CD4-positive, alpha-beta T cell (primary cell): ENCODE measurements around the gene KAT2B. TPM values are rescaled to one million over a fixed set of nuclear protein-coding genes. Genes with fewer than 3 reads are reported as not detected.

Experiments used
- ATAC-seq: fragments of 200-7000 bp; cut with Tn5 transposase; one replicate; pipeline ENCODE4 v1.10.0; 2022; ENCODE audit warnings: mild to moderate bottlenecking; ENCODE audit not compliant: poor library complexity
- CTCF ChIA-PET: fragments of 350-600 bp; sonication (Branson Sonifier 250); formaldehyde crosslinking; loops from one replicate; lab custom pipeline; 2021; ENCODE audit warnings: antibody characterized with exemption, inconsistent platforms; lab: Charles Lee
- POLR2A ChIA-PET: fragments of 350-600 bp; sonication (Branson Sonifier 250); formaldehyde crosslinking; loops from one replicate; lab custom pipeline; 2021; ENCODE audit warnings: antibody characterized with exemption, inconsistent platforms; lab: Charles Lee
- DNase-seq, 14 experiments: peaks; one replicate each; pipeline ENCODE4 v3.0.0-alpha.2; 2013 to 2020; ENCODE audit warnings: mixed read lengths in 2 of 14
- H3K27ac ChIP-seq, 2 donors: one replicate each; pipeline versions ENCODE4 v1.5.1 to v1.7.0; 2013; ENCODE audit warnings: low read length in 2 of 2, low read depth in 1 of 2, mild to moderate bottlenecking in 1 of 2
- H3K27me3 ChIP-seq, 2 experiments: 1 replicate in 1 of 2; 2 replicates in 1 of 2; pipeline versions ENCODE4 v1.6.1 to v1.7.0; 2013; ENCODE audit warnings: low read length in 2 of 2, control low read depth in 1 of 2, mild to moderate bottlenecking in 1 of 2, moderate library complexity in 1 of 2; ENCODE audit not compliant: insufficient read depth in 2 of 2, control insufficient read depth in 1 of 2
- H3K36me3 ChIP-seq: one replicate; pipeline ENCODE4 v1.6.1; 2013; ENCODE audit warnings: low read length, control low read depth; ENCODE audit not compliant: insufficient read depth
- H3K4me1 ChIP-seq: one replicate; pipeline ENCODE4 v1.6.1; 2013; ENCODE audit warnings: low read length, control low read depth; ENCODE audit not compliant: insufficient read depth
- H3K4me3 ChIP-seq: one replicate; pipeline ENCODE4 v1.5.1; 2013; ENCODE audit warnings: mild to moderate bottlenecking, low read length, moderate library complexity
- H3K9me3 ChIP-seq, 2 experiments: 1 replicate in 1 of 2; 2 replicates in 1 of 2; pipeline versions ENCODE4 v1.6.1 to v1.7.0; 2013; ENCODE audit warnings: low read length in 2 of 2, mild to moderate bottlenecking in 2 of 2, control low read depth in 1 of 2, moderate library complexity in 1 of 2; ENCODE audit not compliant: control insufficient read depth in 1 of 2, insufficient read depth in 1 of 2
- H3K27ac Mint-ChIP-seq: one replicate; pipeline ENCODE4 v1.8.0; 2020; ENCODE audit warnings: mixed read lengths
- H3K27me3 Mint-ChIP-seq: one replicate; pipeline ENCODE4 v1.8.0; 2021; ENCODE audit warnings: mixed read lengths
- H3K36me3 Mint-ChIP-seq: one replicate; pipeline ENCODE4 v1.8.0; 2021; ENCODE audit warnings: low read depth, mixed read lengths
- H3K4me1 Mint-ChIP-seq: one replicate; pipeline ENCODE4 v1.8.0; 2021; ENCODE audit warnings: low read depth, mixed read lengths
- H3K4me3 Mint-ChIP-seq: one replicate; pipeline ENCODE4 v1.8.0; 2020; ENCODE audit warnings: mild to moderate bottlenecking, mixed read lengths
- H3K9me3 Mint-ChIP-seq: one replicate; pipeline ENCODE4 v1.8.0; 2020; ENCODE audit warnings: mixed read lengths
- CTCF ChIP-seq: fragments of 200-600 bp; IDR thresholded peaks from one replicate; pipeline ENCODE4 v1.8.0; 2022; ENCODE audit warnings: antibody characterized with exemption, mild to moderate bottlenecking
- intact Hi-C, 2 experiments: fragments of 100-400 bp; cut with DNase I in 1 of 2; cut with micrococcal nuclease in 1 of 2; formaldehyde crosslinking; loops; one replicate each; pipeline versions ENCODE4 v1.15.1 to v1.9.0; 2023 to 2025; cut with DNase I, micrococcal nuclease
- total RNA-seq, 174 experiments: library from RNA in 2 of 174; stranded (reverse) in 2 of 174; gene quantifications; one replicate each; pipeline ENCODE4 v1.2.3 and lab custom pipeline; 2021 to 2026

The KAT2B gene
- total RNA-seq, 2 experiments from 2014 or later: 50.9 to 54.4 TPM

GRCh38 chr3:20057612-20058180 lies 17.4 kb downstream of the KAT2B start:
- H3K4me1 ChIP-seq: peaks cover 55% of the 10 kb centered on the region
- ChIA-PET CTCF (interaction anchor here (0.8 kb wide), 1 partner anchor 16 kb away, joined by 3 read pairs; no protein-coding TSS in a partner anchor), POLR2A (no interaction called here)
- Mint-ChIP-seq H3K4me3 (no peak overlapping the region), H3K27me3 (no peaks in the 10 kb centered on the region), H3K4me1 (peaks cover 25% of the 10 kb centered on the region), H3K9me3 (no peaks in the 10 kb centered on the region), H3K36me3 (peaks cover 6% of the 10 kb centered on the region), H3K27ac (no peak overlapping the region)
- no peaks in the 10 kb centered on the region for H3K27me3 ChIP-seq
- no peak for DNase-seq
- H3K27ac ChIP-seq: no peak overlapping the region
- no peak for ATAC-seq
- intact Hi-C loops: loop anchor here in 1 of 2 experiments (5.0 kb wide), 1 partner anchor 110 kb away; the partner anchor contains the start of gene RAB5A
- H3K4me3 ChIP-seq: no peak overlapping the region
- no peak for TF ChIP-seq CTCF
- H3K9me3 ChIP-seq: no peaks in the 10 kb centered on the region
- H3K36me3 ChIP-seq: peaks cover 5% of the 10 kb centered on the region

GRCh38 chr3:20059929-20060328 lies 19.7 kb downstream of the KAT2B start:
- H3K27ac Mint-ChIP-seq: no peak overlapping the region
- CTCF ChIA-PET: no interaction called here
- POLR2A ChIA-PET: no interaction called here

GRCh38 chr3:20060974-20061685 lies 20.9 kb downstream of the KAT2B start:
- Mint-ChIP-seq H3K36me3 (peaks cover 6% of the 10 kb centered on the region), H3K27me3 (no peaks in the 10 kb centered on the region), H3K9me3 (no peaks in the 10 kb centered on the region), H3K27ac (peak overlapping the region; percentile 42), H3K4me1 (peaks cover 55% of the 10 kb centered on the region), H3K4me3 (peak overlapping the region; percentile 38)
- ATAC-seq (no peak), DNase-seq (peak in 3 of 14 experiments; percentile 40 to 42 (median 40))
- POLR2A ChIA-PET: interaction anchor here (0.6 kb wide), 1 partner anchor 45 kb away, joined by 3 read pairs; no protein-coding TSS in a partner anchor
- TF ChIP-seq CTCF: no peak
- H3K4me3 ChIP-seq: no peak overlapping the region
- no peaks in the 10 kb centered on the region for H3K9me3 ChIP-seq
- peaks cover 39% of the 10 kb centered on the region for H3K4me1 ChIP-seq
- H3K27ac ChIP-seq: peak overlapping the region in 1 of 2 donors; percentile 1
- CTCF ChIA-PET: interaction anchor here (0.6 kb wide), 1 partner anchor 47 kb away, joined by 3 read pairs; no protein-coding TSS in a partner anchor
- no peaks in the 10 kb centered on the region for H3K27me3 ChIP-seq
- peaks cover 6% of the 10 kb centered on the region for H3K36me3 ChIP-seq
- intact Hi-C loops: no loop called here

More at GRCh38 chr3:20059929-20060328, 19.7 kb downstream of the KAT2B start:
- no peak for DNase-seq
- Mint-ChIP-seq H3K4me3 (no peak overlapping the region), H3K27me3 (no peaks in the 10 kb centered on the region), H3K9me3 (no peaks in the 10 kb centered on the region), H3K4me1 (peaks cover 44% of the 10 kb centered on the region), H3K36me3 (peaks cover 6% of the 10 kb centered on the region)
- no peak for TF ChIP-seq CTCF
- Histone ChIP-seq H3K36me3 (peaks cover 5% of the 10 kb centered on the region), H3K27me3 (no peaks in the 10 kb centered on the region), H3K4me1 (peaks cover 39% of the 10 kb centered on the region), H3K27ac (no peak overlapping the region), H3K4me3 (no peak overlapping the region), H3K9me3 (no peaks in the 10 kb centered on the region)
- no peak for ATAC-seq
- intact Hi-C loops: loop anchor here in 1 of 2 experiments (5.0 kb wide), 1 partner anchor 113 kb away; the partner anchor contains the start of gene RAB5A
